Left cardiac atrium (tissue), 4 donors: ENCODE results near the gene MAN1A1. TPM values are rescaled to one million over a fixed set of nuclear protein-coding genes. Genes with fewer than 3 reads are reported as not detected.

ENCODE experiments used
- ATAC-seq, 2 donors: fragments of 200-7000 bp; cut with Tn5 transposase; one replicate each; pipeline ENCODE4 v1.9.1; 2020; ENCODE audit warnings: mild to moderate bottlenecking in 2 of 2, moderate library complexity in 2 of 2
- DNase-seq: peaks from one replicate; pipeline ENCODE4 v3.0.0-alpha.2; 2020
- intact Hi-C, 2 donors: fragments of 100-400 bp; cut with DNase I; formaldehyde crosslinking; loops; one replicate each; pipeline versions ENCODE4 v1.14.1 to v1.15.1; 2022 to 2023
- total RNA-seq, 2 donors: library from RNA; stranded (reverse); fragmentation: NEBNext Ultra II Directional; extraction: Animal tissue kit (Norgen Biotek cat#: 25700); gene quantifications; one replicate each; pipeline ENCODE4 v1.2.1, GENCODE V29; 2021
- donor health status: DM: no; HTN: yes; CAD: no.
- donor health status: DM: no; HTN: yes; CAD: no; lungs with severe emphysema.
- donor health status: DM: yes; HTN: yes; CAD: no.
- donor health status: Dilated cardiomyopathy.

The MAN1A1 gene
- total RNA-seq, 2 donors from 2014 or later, result 30.3 to 45.0 TPM

DNA sequence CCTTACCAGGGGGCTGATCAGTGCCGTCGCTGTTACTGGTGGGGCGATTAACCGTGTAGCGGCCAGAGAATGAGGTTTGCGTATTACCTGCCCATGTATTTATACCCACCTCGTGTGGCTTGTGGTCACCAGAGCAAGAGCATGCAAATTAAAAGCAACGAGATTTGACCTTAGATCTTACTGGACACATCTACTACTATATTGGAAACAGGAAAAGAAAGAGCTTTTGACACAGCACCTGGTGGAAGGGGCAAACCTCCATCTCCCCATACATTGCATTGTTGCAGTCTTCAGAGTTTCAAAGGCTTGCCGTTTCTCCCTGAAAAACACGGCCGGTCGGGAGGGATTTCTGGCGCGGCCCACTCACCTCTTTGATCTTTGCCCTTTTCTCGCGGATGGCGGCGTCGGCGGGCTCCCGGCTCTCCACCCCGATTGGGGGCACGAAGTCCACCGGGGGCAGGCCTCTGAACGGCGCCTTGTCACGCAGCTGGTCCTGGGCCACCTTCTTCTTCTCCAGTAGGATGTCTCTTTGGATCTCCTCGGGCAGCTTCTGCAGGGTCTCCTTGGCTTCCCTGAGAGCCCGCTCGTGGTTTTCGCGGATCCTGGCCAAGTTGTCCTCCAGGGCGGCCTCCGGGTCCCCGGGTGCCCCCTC lies 1.3 kb downstream of the MAN1A1 start:
- DNase-seq, result no peak
- intact Hi-C loops, result loop anchor here in 1 of 2 donors (10.0 kb wide), 1 partner anchor 203 kb away; no protein-coding TSS in a partner anchor
- no peak for ATAC-seq

DNA sequence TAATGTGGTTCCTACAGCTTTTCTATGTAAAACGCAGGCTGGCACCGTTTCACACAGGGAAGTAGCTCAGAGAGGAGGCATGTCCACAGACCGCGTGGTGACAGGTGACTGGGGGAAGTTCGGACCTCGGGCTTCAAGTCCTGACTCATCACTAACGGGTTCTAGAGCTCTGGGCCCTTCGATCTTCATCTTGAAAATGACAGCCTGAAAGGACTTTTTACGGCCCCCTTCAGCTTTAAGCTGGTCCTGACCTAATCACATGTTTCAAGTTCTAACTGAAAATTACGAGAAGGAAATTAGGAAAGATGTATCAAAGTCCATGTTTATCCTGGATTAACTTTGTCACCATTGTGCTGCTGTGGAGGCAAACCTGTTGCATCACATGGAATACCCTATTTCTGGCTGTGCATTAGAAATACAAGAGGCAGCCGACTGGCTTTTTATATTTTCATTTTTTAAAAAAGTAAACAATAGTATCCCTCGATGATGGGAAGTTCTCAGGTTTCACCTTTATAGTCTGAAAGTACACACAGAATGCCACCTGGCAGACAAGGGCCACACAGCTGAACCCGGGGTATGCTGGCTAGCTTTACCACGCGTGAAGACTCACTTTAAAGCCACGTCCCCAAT lies 2.0 kb downstream of the MAN1A1 start:
- DNase-seq, result peak; percentile 28
- intact Hi-C loops, result loop anchor here in 1 of 2 donors (10.0 kb wide), 1 partner anchor 203 kb away; no protein-coding TSS in a partner anchor
- ATAC-seq, result no peak

DNA sequence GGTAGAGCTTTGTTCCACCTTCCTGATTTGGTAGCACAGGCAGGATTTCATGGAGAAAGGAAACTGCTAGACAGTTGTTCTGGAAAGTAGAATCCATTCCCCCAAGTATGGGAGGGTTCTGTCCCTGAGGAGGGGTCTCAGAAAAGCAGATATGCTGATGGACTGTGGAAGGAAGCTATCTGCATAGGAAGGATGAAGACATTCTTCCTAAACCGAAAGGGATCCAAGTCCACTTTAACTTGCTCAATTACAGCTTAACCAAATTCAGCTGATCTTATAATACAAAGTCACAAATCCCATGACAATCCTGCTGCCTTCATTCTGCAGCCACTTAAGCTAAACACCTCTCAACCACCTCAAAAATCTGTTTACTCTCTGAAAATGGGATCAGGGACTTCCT lies 2.6 kb downstream of the MAN1A1 start:
- no peak for DNase-seq
- no peak for ATAC-seq
- intact Hi-C loops, result loop anchor here in 1 of 2 donors (10.0 kb wide), 1 partner anchor 202 kb away; no protein-coding TSS in a partner anchor

DNA sequence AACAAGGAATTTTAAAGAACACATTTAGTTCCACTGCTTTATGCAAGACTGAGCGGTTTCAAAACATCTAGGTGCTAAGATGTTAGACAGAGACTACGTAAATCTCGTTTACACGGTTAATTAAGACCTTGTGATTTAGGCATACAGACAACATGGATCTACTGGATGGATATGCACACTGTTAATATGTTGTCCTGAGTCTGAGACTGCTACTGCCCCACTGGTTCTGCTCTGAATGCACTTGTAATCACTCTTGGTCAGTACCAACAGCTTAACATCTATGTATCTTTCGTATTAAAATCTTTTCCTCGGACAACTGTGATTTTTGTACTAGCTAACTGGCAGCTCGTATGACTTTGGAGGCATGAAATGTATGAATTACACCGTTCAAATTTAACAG lies 3.1 kb downstream of the MAN1A1 start:
- ATAC-seq (no peak), DNase-seq (no peak)
- intact Hi-C loops, result loop anchor here in 1 of 2 donors (10.0 kb wide), 1 partner anchor 202 kb away; no protein-coding TSS in a partner anchor

DNA sequence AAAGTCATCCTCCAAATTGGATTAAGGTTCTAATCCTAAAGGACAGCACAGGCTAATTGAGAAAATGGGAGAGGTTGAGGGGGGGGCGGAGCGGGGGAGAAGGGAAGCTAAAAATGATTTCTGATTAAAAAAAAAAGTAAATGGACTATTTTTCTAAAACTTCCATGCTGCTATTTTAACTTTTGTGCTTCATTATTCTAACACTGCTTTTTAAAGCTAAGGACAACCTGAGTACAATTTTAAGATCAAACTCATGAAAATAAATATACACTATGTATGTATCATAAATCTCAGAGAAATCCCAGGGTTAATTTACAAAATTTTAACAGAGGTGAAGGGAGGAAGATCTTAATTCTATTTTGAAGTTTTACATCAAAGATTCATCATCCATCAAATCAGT lies 4.4 kb downstream of the MAN1A1 start:
- intact Hi-C loops, result loop anchor here in 1 of 2 donors (10.0 kb wide), 1 partner anchor 200 kb away; no protein-coding TSS in a partner anchor
- no peak for DNase-seq
- no peak for ATAC-seq

DNA sequence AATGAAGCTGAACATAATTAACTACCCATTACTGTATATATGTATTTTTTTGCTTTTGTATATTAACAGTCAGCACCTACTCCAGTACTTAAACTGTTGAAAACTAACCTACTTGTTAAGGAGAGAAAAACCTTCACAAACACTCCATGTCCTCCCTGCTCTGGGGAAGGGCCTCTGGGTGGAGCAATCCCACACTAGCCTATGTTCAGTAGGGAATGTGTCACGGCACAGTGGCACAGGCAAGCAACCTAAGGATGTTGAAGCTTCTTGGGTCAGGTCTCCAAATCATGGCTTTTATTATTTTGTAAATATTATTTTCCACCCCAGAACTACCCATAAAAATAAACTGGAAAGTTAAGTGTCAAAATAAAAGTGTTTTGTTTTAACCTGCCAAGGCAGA lies 5.3 kb downstream of the MAN1A1 start:
- DNase-seq (no peak), ATAC-seq (no peak)
- intact Hi-C loops, result loop anchor here in 1 of 2 donors (10.0 kb wide), 1 partner anchor 200 kb away; no protein-coding TSS in a partner anchor

DNA sequence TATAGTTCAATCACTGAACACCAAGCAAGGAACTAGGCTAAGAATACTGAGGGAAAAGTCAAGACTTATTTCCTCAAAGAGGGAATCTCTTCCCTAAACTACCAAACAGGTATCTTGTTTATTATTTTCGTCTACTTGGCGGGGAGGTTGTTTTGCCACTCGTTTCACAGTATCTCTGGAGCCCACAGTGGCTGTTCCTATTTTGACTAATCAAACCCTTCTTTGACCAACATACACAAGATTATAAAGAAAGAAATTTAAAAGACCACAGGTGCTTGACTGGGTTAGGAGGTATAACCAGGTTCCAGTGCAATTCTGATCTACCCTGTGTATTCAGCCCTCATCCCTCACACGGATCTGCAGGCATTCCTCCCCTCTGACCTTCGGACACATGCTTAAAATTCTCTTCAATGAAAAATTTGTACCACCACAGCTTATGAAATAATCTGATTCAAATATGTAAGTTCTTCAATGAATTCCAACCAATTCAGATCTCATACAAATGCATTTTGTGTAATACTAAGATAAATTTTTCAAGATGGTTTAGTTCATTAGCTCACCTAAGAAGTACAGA lies 5.9 kb downstream of the MAN1A1 start:
- ATAC-seq, result no peak
- intact Hi-C loops, result loop anchor here in 1 of 2 donors (10.0 kb wide), 1 partner anchor 199 kb away; no protein-coding TSS in a partner anchor
- DNase-seq, result no peak

DNA sequence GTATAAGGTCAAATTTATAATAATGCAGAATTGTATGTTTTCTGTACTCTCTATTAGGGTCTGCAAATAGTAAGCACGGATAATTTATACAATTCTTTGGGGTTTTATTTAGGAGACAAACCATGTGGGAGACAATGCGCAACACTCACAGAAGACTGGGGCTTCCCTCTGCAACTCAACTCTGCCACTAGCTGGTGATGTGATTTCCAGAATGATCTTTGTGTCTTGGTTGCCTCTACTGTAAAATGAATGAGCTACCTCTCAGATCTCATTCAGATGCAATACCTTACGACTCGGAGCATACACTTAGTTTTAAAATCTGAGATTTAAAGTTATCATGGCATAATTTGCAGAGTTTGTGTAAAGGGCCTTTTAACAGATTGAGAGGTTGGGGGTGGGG lies 6.4 kb downstream of the MAN1A1 start:
- intact Hi-C loops, result loop anchor here in 1 of 2 donors (10.0 kb wide), 1 partner anchor 198 kb away; no protein-coding TSS in a partner anchor
- ATAC-seq (no peak), DNase-seq (no peak)

DNA sequence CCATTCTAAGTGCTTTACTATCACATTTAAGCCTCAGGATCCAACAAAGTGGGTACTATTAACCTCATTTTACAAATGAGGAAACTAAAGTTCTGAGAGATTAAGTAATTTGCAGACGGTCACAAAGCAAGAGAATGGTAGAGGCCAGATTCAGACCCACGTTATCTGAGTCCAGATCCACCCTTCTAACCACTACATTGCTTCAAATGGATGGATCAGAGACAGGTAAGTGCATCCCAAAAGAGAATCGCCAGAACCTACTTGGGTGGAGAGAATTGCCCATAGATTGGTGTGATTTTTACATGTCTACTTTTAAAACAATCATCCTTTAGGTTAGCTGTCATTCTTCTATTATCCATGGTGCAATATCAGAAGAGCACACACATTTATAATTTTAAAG lies 7.1 kb downstream of the MAN1A1 start:
- DNase-seq, result no peak
- intact Hi-C loops, result loop anchor here in 1 of 2 donors (10.0 kb wide), 1 partner anchor 198 kb away; no protein-coding TSS in a partner anchor

DNA sequence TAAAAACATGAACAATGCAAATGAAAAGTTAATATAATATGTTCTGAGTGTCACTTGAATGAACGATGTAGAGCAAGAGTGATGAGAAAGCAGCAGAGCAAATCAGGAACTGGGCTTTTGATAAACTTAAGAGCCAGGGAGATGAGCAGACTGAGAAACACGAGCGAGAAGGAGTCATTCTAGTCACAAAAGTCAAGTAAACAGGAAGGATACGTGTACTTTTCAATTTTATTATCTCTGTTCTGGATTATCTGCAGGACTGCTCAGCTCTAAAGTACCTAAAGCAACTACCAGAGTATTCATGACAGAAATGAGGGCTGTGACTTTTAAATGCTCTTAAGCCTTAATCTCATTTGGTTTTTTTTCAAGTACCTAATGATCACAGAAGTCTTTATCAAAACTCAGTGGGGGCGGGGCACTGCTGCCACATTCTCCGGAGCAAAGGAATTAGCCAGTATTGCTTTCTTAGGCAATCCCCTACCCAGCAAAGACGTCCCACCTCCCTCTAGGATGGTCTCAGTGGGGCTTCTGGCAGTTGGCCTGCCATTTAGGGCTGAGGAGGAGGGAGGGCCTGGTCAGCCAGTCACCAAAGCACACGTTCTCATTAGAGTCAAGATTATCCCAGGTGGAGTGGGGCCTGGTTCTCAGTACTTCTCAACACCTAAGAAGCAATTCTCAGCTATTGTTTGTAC lies 8.6 kb downstream of the MAN1A1 start:
- DNase-seq, result peak; percentile 24
- intact Hi-C loops, result loop anchor here in 1 of 2 donors (10.0 kb wide), 1 partner anchor 196 kb away; no protein-coding TSS in a partner anchor
- no peak for ATAC-seq

More for the DNA sequence above, 7.1 kb downstream of the MAN1A1 start:
- ATAC-seq, result no peak

DNA sequence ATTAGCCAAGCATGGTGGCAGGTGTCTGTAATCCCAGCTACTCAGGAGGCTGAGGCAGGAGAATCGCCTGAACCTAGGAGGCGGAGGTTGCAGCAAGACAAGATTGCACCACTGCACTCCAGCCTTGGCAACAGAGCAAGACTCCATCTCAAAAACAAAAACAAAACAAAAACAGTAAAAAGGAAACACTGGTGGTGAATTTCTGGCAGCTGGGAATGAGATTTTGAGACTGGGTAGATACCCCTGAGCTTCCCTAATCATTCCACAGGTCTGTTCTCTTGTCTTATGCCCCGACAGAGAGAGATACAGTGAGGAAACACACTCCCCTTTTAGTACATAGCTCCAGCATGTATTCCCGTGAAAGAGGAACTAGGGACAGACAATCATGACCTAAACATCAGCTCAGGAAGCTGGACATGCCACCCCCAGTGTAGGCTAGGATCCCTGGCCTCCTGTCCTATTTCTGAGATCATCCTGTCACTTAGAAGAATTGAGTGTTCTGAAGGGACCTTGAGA lies 9.6 kb downstream of the MAN1A1 start:
- intact Hi-C loops, result loop anchor here in 1 of 2 donors (10.0 kb wide), 1 partner anchor 195 kb away; no protein-coding TSS in a partner anchor
- DNase-seq (peak; percentile 23), ATAC-seq (peak in 1 of 2 donors; percentile 63)

DNA sequence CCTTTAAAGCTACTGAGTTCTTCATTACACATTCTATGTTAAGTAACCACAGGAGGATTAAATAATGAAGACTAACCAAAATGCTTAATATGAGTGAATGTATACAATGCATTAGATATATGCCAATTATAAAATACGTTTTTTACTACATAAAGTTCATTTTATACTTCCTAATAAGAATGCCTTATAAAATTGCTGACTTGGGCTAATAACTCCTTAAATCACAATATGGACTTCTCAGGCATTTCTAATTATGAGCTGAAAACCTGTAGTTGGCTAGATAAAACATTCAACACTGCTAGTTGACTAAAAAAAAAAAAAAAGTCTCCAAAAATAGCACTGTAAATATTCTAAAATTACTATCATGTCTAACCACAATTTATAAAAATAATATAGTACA lies 11.8 kb downstream of the MAN1A1 start:
- ATAC-seq, result no peak
- intact Hi-C loops, result no loop called here

DNA sequence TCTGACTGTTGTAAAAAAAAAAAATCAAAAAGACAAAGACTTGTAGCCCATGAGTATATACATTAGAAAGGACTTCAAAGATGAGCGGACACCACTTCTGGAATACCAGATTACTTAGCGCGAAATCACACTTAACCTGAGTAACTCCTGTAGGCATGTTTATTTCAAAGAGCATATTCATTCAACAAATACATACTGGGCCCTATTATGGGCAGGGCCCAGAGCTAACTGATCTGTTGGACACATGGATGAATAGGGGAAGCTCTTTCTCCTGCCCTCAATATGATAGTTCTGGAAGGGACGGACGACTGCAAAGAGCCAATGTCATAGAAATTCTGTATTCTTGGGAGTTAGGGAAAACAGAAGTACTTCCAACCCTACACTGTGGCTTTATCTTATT lies 12.3 kb downstream of the MAN1A1 start:
- intact Hi-C loops, result no loop called here
- ATAC-seq (no peak), DNase-seq (no peak)

More for the DNA sequence above, 11.8 kb downstream of the MAN1A1 start:
- DNase-seq, result no peak

DNA sequence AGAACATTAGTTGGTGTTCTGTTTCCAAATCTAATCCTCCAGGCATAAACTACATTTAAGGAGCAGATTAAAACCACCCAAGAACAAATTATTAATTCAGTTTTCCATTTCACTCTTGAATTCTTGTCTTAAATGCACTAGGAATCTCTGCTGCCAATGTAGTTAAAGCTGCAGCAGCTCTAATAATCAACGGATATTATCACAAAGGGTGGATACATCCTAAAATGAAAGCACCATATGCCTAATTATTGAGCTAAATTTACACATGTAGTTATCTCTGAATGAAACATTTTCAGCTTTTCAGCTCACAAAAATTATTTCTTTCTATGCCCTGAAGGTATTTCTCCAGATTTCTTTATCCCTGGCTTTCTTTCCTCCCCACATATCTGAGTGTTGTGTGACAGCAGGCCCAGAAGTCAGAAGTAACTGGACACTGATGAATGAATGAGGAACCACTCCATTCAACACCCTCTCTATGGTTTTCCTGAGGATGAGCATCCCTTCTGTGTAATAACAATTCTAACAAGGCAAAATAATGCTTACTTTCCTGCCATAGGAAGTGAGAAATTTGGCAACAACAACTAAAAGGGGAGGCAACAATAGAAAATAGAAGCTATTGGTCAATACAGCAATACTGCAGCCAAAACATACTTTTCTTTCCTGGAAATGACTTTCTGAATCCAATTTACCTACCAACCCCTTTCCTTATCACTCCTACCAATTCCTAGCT lies 14.9 kb downstream of the MAN1A1 start:
- ATAC-seq (peak; percentile 30 to 54), DNase-seq (no peak)
- intact Hi-C loops, result no loop called here

DNA sequence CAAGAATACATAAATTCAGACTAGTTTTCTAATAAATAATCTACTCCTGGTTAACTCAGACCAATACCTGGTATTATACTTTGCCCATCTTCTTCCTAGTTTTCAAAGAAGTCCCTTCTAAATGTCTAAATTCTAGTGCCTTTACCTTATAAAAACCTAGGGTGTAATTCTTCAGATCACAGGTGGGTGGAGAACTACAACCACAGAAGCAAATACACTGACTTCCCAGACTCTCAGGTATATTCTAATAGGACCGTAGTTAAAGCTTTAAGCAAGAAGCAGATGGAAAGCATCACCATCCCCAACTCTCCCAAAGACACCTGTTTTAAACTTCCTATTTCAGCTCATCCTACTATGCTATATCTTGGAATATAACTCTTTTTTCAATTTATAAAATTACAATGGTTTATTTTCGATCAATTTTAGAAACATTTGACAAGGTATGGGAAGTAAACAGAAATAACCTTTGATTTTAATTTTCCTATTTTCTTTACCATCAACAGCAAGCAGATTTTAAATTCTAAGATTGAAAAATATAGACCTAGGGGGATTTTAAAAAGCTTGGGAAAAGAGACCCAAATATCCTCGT lies 15.8 kb downstream of the MAN1A1 start:
- DNase-seq (no peak), ATAC-seq (no peak)
- intact Hi-C loops, result no loop called here

DNA sequence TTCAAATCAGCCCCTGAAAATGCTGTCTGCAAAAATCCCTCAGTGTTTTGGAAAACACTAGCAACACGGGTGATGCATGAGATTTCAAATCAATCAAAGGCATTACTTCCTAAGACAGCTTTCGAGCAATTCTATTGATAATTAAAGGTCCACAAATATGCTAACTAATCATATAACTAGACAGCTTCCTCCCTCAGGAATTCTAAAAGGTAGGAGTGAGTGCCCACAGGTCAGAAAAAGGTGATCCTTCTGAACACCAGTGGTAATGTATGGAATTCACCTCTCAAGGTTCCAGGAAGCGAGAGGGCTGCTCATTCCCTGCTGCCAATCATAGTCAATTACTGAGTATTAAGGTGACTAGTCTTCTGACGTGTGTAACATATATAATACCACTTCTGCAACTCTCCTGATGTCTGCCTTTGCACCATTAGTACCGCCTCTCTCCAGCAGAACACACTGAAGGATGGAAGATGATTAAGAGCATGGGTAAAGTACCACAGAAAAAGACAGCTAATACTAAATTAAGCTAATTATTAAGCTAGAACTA lies 16.4 kb downstream of the MAN1A1 start:
- intact Hi-C loops, result no loop called here
- DNase-seq (no peak), ATAC-seq (no peak)

DNA sequence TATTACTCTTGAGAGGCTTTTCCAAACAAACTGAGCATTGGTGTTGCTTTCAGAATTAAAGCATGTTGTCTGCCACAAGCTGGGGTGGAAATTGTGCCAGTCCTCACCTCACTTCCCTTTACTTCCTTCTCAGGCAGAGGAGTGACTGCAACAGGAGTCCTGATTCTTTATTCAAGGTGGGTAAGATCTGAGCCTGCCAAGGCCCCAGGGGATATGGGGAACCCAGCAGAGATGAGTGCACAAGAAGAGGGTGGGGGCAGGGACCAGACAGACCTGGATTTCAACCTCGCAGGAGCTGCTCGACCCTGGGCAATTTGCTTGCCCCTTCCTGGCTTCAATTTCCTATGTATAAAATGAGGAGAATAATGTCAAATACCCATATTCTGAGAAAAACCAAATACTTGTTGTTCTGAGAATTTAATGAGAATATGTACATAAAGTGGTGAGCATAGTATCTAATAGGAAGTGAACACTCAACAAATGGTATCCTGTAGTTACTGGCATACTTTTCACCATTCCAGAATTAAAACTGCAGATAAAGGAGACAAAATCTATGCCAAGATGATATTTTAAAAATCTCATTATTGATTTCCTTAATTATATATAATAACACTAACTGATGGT lies 17.8 kb downstream of the MAN1A1 start:
- intact Hi-C loops, result no loop called here
- DNase-seq (no peak), ATAC-seq (no peak)
